Measurements from ENCODE around the gene RTP1. TPM values are rescaled to one million over a fixed set of nuclear protein-coding genes. Genes with fewer than 3 reads are reported as not detected.
A peak's percentile ranks its signal among the peaks of the same experiment; 100 is the strongest.

The RTP1 gene
- total and polyA plus RNA-seq, 2 of the 4 experiments (the other 2 are of a cell fraction): not detected

DNA sequence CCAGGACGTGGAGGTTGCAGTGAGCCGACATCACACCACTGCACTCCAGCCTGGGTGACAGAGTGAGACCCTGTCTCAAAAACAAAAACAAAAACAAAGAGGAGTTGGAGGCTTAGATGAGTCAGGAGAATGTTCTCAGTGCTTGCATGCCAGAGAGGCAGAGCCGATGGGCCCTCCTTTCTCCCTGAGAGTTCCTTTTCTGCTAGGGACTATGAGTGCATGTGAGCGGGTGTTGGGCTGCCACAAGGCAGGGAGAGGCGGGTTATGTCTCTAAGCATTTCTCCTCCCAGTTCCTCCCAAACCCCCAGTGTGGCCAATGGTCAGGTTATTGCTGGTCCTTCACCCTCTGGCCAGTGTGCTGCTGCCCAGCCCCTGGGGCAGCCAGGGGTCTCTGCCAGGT, 45.1 kb downstream of the RTP1 start:
- ATAC-seq (ENCODE audit: low read depth) (peak; percentile 59), DNase-seq (peak; percentile 33)
- Histone ChIP-seq H2BK20ac (ENCODE audit: low read depth, low read length) (no peak overlapping the region), H3K27ac (ENCODE audit: insufficient read depth, low read length) (no peak overlapping the region), H3K56ac (ENCODE audit: extremely low read depth, insufficient read depth, low read length) (no peak overlapping the region), H3K9ac (ENCODE audit: low read depth, low read length) (no peak overlapping the region), H3K14ac (replicated peaks; ENCODE audit: low read depth, low read length) (no peak overlapping the region), H2BK15ac (ENCODE audit: low read depth, low read length) (no peak overlapping the region), H4K8ac (ENCODE audit: low read depth in 2 of 2, low read length in 2 of 2) (peak overlapping the region in 1 of 2 experiments; percentile 59; a peak in 1 of 4 replicates), H2AK5ac (ENCODE audit: low read depth, low read length) (peak overlapping the region; percentile 37; the same call in 1 of the 2 replicates), H2BK120ac (ENCODE audit: low read depth, low read length) (no peak overlapping the region; the same call in 1 of the 2 replicates), H3K79me1 (ENCODE audit: low read depth in 1 of 2, low read length in 2 of 2) (no peaks in the 10 kb centered on the region), H2AFZ (replicated peaks; ENCODE audit: low read length, poor library complexity) (peak overlapping the region; percentile 34), H4K20me1 (ENCODE audit: insufficient read depth, low read length) (no peaks in the 10 kb centered on the region), H2BK5ac (ENCODE audit: low read depth, low read length, poor library complexity, severe bottlenecking) (peak overlapping the region; percentile 10), H3K23ac (ENCODE audit: low read depth, low read length) (no peak overlapping the region), H3K18ac (ENCODE audit: low read depth, low read length) (no peak overlapping the region), H3K4me1 (ENCODE audit: control insufficient read depth, insufficient read depth, low read length) (peaks cover 11% of the 10 kb centered on the region), H2AK9ac (replicated peaks; ENCODE audit: low read depth, low read length, poor library complexity) (no peak overlapping the region), H3K4me3 (ENCODE audit: insufficient read depth, low read depth, low read length) (no peak overlapping the region), H3K9me3 (ENCODE audit: control insufficient read depth, insufficient read depth, low read length) (no peaks in the 10 kb centered on the region; the same call in 1 of the 2 replicates), H4K91ac (ENCODE audit: insufficient read depth, low read depth, low read length) (peak overlapping the region; percentile 10; the same call in 1 of the 2 replicates), H3K36me3 (ENCODE audit: control insufficient read depth, insufficient read depth, low read length) (no peaks in the 10 kb centered on the region; the same call in 1 of the 2 replicates), H4K5ac (ENCODE audit: low read depth, low read length) (no peak overlapping the region), H3K4ac (ENCODE audit: low read depth, low read length) (peak overlapping the region; percentile 4), H3K27me3 (ENCODE audit: control insufficient read depth, insufficient read depth, low read length) (no peaks in the 10 kb centered on the region), H3K4me2 (ENCODE audit: low read depth, low read length) (no peak overlapping the region), H3K9me1 (ENCODE audit: insufficient read depth, low read length) (no peaks in the 10 kb centered on the region)
- TF ChIP-seq MAZ (IDR thresholded peaks at IDR 0.05; ENCODE audit: borderline replicate concordance, low read depth, low read length): no peak
- TF ChIP-seq MAFK (IDR thresholded peaks at IDR 0.05; ENCODE audit: low read depth, low read length): no peak
- TF ChIP-seq MXI1 (IDR thresholded peaks at IDR 0.05; ENCODE audit: borderline replicate concordance, low read depth, low read length): no peak
- no peak for TF ChIP-seq POLR2A (IDR thresholded peaks at IDR 0.05; ENCODE audit: low read depth, low read length)
- TF ChIP-seq SMC3 (IDR thresholded peaks at IDR 0.05; ENCODE audit: low read depth, low read length): no peak
- no peak for TF ChIP-seq NFE2L2 (IDR thresholded peaks at IDR 0.05; ENCODE audit: low read depth, low read length)
- TF ChIP-seq, protein P1, sequence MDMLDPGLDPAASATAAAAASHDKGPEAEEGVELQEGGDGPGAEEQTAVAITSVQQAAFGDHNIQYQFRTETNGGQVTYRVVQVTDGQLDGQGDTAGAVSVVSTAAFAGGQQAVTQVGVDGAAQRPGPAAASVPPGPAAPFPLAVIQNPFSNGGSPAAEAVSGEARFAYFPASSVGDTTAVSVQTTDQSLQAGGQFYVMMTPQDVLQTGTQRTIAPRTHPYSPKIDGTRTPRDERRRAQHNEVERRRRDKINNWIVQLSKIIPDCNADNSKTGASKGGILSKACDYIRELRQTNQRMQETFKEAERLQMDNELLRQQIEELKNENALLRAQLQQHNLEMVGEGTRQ (IDR thresholded peaks at IDR 0.05; ENCODE audit: low read depth, low read length): no peak
- TF ChIP-seq CEBPB (IDR thresholded peaks at IDR 0.05; ENCODE audit: low read depth, low read length): no peak
- TF ChIP-seq CTCF (conservative IDR thresholded peaks at IDR 0.05; ENCODE audit: low read depth, low read length): no peak
- TF ChIP-seq FOS (IDR thresholded peaks at IDR 0.05; ENCODE audit: low read depth, low read length): no peak
- TF ChIP-seq BHLHE40 (IDR thresholded peaks at IDR 0.05; ENCODE audit: low read depth, low read length): no peak
- CTCF ChIA-PET: no interaction called here
- no TSS peak for BruUV-seq (replicated peaks)
- POLR2A ChIA-PET (ENCODE audit: unreplicated experiment): no interaction called here
- no CpG with 5 or more reads among the region's 5 CpGs for WGBS, 2 experiments (ENCODE audit: extremely low coverage in 2 of 2, insufficient read length in 1 of 2)
- in situ Hi-C loops (cut with MboI; ENCODE audit: low sequenced_read_pairs): no loop called here
- dilution Hi-C loops (cut with HindIII; ENCODE audit: low sequenced_read_pairs, unreplicated experiment): no loop called here
- intact Hi-C loops (cut with micrococcal nuclease): no loop called here

Measured in IMR-90 (cell line).